SK-N-SH (cell line): ENCODE results near the gene TYSND1. TPM values are rescaled to one million over a fixed set of nuclear protein-coding genes. Genes with fewer than 3 reads are reported as not detected.

Experiments used
- CTCF ChIA-PET: fragments of 300-600, 350-600 bp; formaldehyde crosslinking; extraction: SDS; loops from one replicate; lab custom pipeline; 2021; lab: Yijun Ruan, JAX
- POLR2A ChIA-PET: fragments of 350-600 bp; sonication (Branson Sonifier 250); formaldehyde crosslinking; extraction: SDS; loops from one replicate; lab custom pipeline; 2020; ENCODE audit warnings: antibody characterized with exemption, inconsistent platforms; lab: Yijun Ruan, JAX
- DNase-seq: peaks from one replicate; pipeline ENCODE4 v3.0.0; 2012
- H2AFZ ChIP-seq: fragments of 200-600 bp; sonication (generic); 2 replicates; pipeline ENCODE4 v1.8.1; 2016; ENCODE audit warnings: antibody characterized with exemption, mild to moderate bottlenecking, low read depth
- H3F3A ChIP-seq: fragments of 200-600 bp; sonication (generic); replicated peaks from 2 replicates; pipeline ENCODE3; 2016; ENCODE audit warnings: antibody characterized with exemption, mild to moderate bottlenecking; ENCODE audit not compliant: insufficient read depth
- H3K27ac ChIP-seq, 2 experiments: fragments of 200-500 bp in 1 of 2; fragments of 200-600 bp in 1 of 2; sonication (Bioruptor generic) in 1 of 2; sonication (generic), shearing (Covaris generic) in 1 of 2; 2 replicates each; pipeline versions ENCODE4 v1.5.1 to v1.6.1; 2014 to 2016; ENCODE audit warnings: low read depth in 2 of 2, inconsistent platforms in 1 of 2, low read length in 1 of 2, mild to moderate bottlenecking in 1 of 2, mixed read lengths in 1 of 2
- H3K27me3 ChIP-seq: fragments of 200-600 bp; sonication (generic), shearing (Covaris generic); 2 replicates; pipeline ENCODE4 v1.6.1; 2016; ENCODE audit warnings: mixed run types; ENCODE audit not compliant: insufficient read depth
- H3K36me3 ChIP-seq, 2 experiments: fragments of 200-500 bp in 1 of 2; fragments of 200-600 bp in 1 of 2; sonication (Bioruptor generic) in 1 of 2; sonication (generic) in 1 of 2; replicated peaks in 1 of 2; 2 replicates each; pipeline versions ENCODE3 to v1.5.1; 2014 to 2016; ENCODE audit warnings: low read length in 1 of 2, mild to moderate bottlenecking in 1 of 2; ENCODE audit not compliant: insufficient read depth in 2 of 2, control insufficient read depth in 1 of 2
- H3K4me1 ChIP-seq, 2 experiments: fragments of 200-500 bp in 1 of 2; fragments of 200-600 bp in 1 of 2; sonication (Bioruptor generic) in 1 of 2; sonication (generic), shearing (Covaris generic) in 1 of 2; 2 replicates each; pipeline versions ENCODE4 v1.5.1 to v1.6.1; 2014 to 2016; ENCODE audit warnings: low read depth in 1 of 2, low read length in 1 of 2, mixed run types in 1 of 2; ENCODE audit not compliant: insufficient read depth in 2 of 2, control insufficient read depth in 1 of 2
- H3K4me2 ChIP-seq: fragments of 200-600 bp; sonication (generic), shearing (Covaris generic); 2 replicates; pipeline ENCODE4 v1.6.1; 2017; ENCODE audit warnings: mixed run types
- H3K4me3 ChIP-seq, 2 experiments: fragments of 200-500 bp in 1 of 2; fragments of 200-600 bp in 1 of 2; sonication (Bioruptor generic) in 1 of 2; sonication (generic), shearing (Covaris generic) in 1 of 2; 2 replicates each; pipeline versions ENCODE4 v1.5.1 to v1.8.1; 2014 to 2016; ENCODE audit warnings: low read depth in 2 of 2, inconsistent platforms in 1 of 2, low read length in 1 of 2, mild to moderate bottlenecking in 1 of 2, mixed read lengths in 1 of 2, moderate library complexity in 1 of 2
- H3K79me2 ChIP-seq: fragments of 200-600 bp; sonication (generic); 2 replicates; pipeline ENCODE4 v1.8.1; 2017; ENCODE audit warnings: mild to moderate bottlenecking; ENCODE audit not compliant: insufficient read depth
- H3K9ac ChIP-seq: fragments of 200-600 bp; sonication (generic); 2 replicates; pipeline ENCODE4 v1.6.1; 2017; ENCODE audit warnings: mixed run types
- H3K9me2 ChIP-seq: fragments of 200-600 bp; sonication (generic); 2 replicates; pipeline ENCODE4 v1.6.1; 2017; ENCODE audit warnings: mixed run types
- H3K9me3 ChIP-seq: fragments of 200-600 bp; sonication (generic); 2 replicates; pipeline ENCODE4 v1.6.1; 2017; ENCODE audit warnings: mixed run types, mild to moderate bottlenecking, moderate library complexity
- H4K20me1 ChIP-seq: fragments of 200-600 bp; sonication (generic); 2 replicates; pipeline ENCODE4 v1.6.1; 2017; ENCODE audit warnings: mild to moderate bottlenecking, mixed run types; ENCODE audit not compliant: insufficient read depth
- CHD2 ChIP-seq: fragments of 150-350 bp; IDR thresholded peaks from 2 replicates; pipeline ENCODE4 v1.6.1; 2018; ENCODE audit warnings: low read length; ENCODE audit not compliant: partially characterized antibody
- EP300 ChIP-seq, 2 experiments: IDR thresholded peaks; 2 replicates each; pipeline versions ENCODE4 v1.4.0 to v1.6.1; 2012; ENCODE audit warnings: borderline replicate concordance in 1 of 2, low read depth in 1 of 2, low read length in 1 of 2
- EZH2phosphoT487 ChIP-seq: fragments of 200-600 bp; sonication (generic); IDR thresholded peaks from 2 replicates; pipeline ENCODE4 v1.6.1; 2017; ENCODE audit warnings: low read depth, mixed run types, mild to moderate bottlenecking, antibody characterized with exemption, moderate library complexity, borderline replicate concordance
- FOSL2 ChIP-seq: IDR thresholded peaks from 2 replicates; pipeline ENCODE4 v1.4.0; 2012; ENCODE audit warnings: low read depth, mild to moderate bottlenecking, moderate library complexity, borderline replicate concordance
- GATA2 ChIP-seq: sonication (generic); formaldehyde crosslinking; IDR thresholded peaks from 2 replicates; pipeline ENCODE4 v1.5.0; 2020; ENCODE audit warnings: mild to moderate bottlenecking, missing genetic modification reagents
- MEF2A ChIP-seq: IDR thresholded peaks from 2 replicates; pipeline ENCODE4 v1.4.0; 2012; ENCODE audit warnings: low read depth, borderline replicate concordance
- MXI1 ChIP-seq: IDR thresholded peaks from 2 replicates; pipeline ENCODE4 v1.6.1; 2012; ENCODE audit warnings: mild to moderate bottlenecking, low read depth, low read length, improper control_type of control experiment
- NRF1 ChIP-seq: IDR thresholded peaks from 2 replicates; pipeline ENCODE4 v1.6.1; 2012; ENCODE audit warnings: low read depth, mild to moderate bottlenecking, low read length
- RCOR1 ChIP-seq: fragments of 150-350 bp; IDR thresholded peaks from 2 replicates; pipeline ENCODE4 v1.6.1; 2017; ENCODE audit warnings: antibody characterized with exemption, low read length
- RXRA ChIP-seq: IDR thresholded peaks from 2 replicates; pipeline ENCODE4 v1.4.0; 2012; ENCODE audit warnings: low read depth, mild to moderate bottlenecking, borderline replicate concordance
- SMC3 ChIP-seq: IDR thresholded peaks from 2 replicates; pipeline ENCODE4 v1.6.1; 2012; ENCODE audit warnings: low read depth, low read length, improper control_type of control experiment
- TAF1 ChIP-seq: IDR thresholded peaks from 2 replicates; pipeline ENCODE4 v1.6.1; 2012; ENCODE audit warnings: low read depth, mild to moderate bottlenecking, low read length, moderate library complexity, borderline replicate concordance
- TCF12 ChIP-seq: IDR thresholded peaks from 2 replicates; pipeline ENCODE4 v1.4.0; 2012
- YY1 ChIP-seq: IDR thresholded peaks from 2 replicates; pipeline ENCODE4 v1.4.0; 2012; ENCODE audit warnings: low read depth, mild to moderate bottlenecking
- WGBS: methylation state at CpG from one replicate; pipeline ENCODE4 v1.1.6; 2017; ENCODE audit warnings: low lambda C conversion rate; 5-methylcytosine and 5-hydroxymethylcytosine counted together
- polyA plus RNA-seq, 3 experiments: library from polyadenylated mRNA; depleted of rRNA; stranded (reverse); fragments of >200 nt; gene quantifications; 2 replicates each; pipeline ENCODE4 v1.2.3, GENCODE V29; 2012
- TF ChIP-seq, protein P1 (sequence below): IDR thresholded peaks from 2 replicates; pipeline ENCODE4 v1.6.1; 2012; ENCODE audit warnings: mild to moderate bottlenecking, low read depth, low read length, moderate library complexity
- TF ChIP-seq, protein P2 (sequence below): IDR thresholded peaks from 2 replicates; pipeline ENCODE4 v1.4.0; 2012; ENCODE audit warnings: low read depth, borderline replicate concordance
- TF ChIP-seq, protein P3 (sequence below): fragments of 150-350 bp; IDR thresholded peaks from 2 replicates; pipeline ENCODE4 v1.6.1; 2017; ENCODE audit warnings: antibody characterized with exemption, low read length, low read depth, borderline replicate concordance

TYSND1 gene
- polyA plus RNA-seq, 1 of the 3 experiments (the other 2 are of a cell fraction) = 7.4 TPM

GRCh38 chr10:70092389-70092718 is 54.1 kb downstream of the TYSND1 start:
- H4K20me1 ChIP-seq = no peaks in the 10 kb centered on the region
- TF ChIP-seq GATA2 = no peak
- TF ChIP-seq, protein P1, sequence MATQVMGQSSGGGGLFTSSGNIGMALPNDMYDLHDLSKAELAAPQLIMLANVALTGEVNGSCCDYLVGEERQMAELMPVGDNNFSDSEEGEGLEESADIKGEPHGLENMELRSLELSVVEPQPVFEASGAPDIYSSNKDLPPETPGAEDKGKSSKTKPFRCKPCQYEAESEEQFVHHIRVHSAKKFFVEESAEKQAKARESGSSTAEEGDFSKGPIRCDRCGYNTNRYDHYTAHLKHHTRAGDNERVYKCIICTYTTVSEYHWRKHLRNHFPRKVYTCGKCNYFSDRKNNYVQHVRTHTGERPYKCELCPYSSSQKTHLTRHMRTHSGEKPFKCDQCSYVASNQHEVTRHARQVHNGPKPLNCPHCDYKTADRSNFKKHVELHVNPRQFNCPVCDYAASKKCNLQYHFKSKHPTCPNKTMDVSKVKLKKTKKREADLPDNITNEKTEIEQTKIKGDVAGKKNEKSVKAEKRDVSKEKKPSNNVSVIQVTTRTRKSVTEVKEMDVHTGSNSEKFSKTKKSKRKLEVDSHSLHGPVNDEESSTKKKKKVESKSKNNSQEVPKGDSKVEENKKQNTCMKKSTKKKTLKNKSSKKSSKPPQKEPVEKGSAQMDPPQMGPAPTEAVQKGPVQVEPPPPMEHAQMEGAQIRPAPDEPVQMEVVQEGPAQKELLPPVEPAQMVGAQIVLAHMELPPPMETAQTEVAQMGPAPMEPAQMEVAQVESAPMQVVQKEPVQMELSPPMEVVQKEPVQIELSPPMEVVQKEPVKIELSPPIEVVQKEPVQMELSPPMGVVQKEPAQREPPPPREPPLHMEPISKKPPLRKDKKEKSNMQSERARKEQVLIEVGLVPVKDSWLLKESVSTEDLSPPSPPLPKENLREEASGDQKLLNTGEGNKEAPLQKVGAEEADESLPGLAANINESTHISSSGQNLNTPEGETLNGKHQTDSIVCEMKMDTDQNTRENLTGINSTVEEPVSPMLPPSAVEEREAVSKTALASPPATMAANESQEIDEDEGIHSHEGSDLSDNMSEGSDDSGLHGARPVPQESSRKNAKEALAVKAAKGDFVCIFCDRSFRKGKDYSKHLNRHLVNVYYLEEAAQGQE = no peak
- H3K9me2 ChIP-seq = no peaks in the 10 kb centered on the region
- no peaks in the 10 kb centered on the region for H3F3A ChIP-seq
- no peaks in the 10 kb centered on the region for H3K4me1 ChIP-seq
- 96% methylated on average over 7 of the region's 7 CpGs for WGBS
- H3K9ac ChIP-seq = no peak overlapping the region
- H3K27me3 ChIP-seq = no peaks in the 10 kb centered on the region
- POLR2A ChIA-PET = no interaction called here
- CTCF ChIA-PET = interaction anchor here (2.0 to 16.8 kb wide), 3 partner anchors 14 to 134 kb away, joined by 7 to 184 read pairs (median 11); no protein-coding TSS in a partner anchor
- H3K4me2 ChIP-seq = no peak overlapping the region
- H3K9me3 ChIP-seq = no peaks in the 10 kb centered on the region
- no peaks in the 10 kb centered on the region for H3K79me2 ChIP-seq
- no peak overlapping the region for H3K4me3 ChIP-seq
- peaks cover 14 to 47% of the 10 kb centered on the region in 2 experiments for H3K36me3 ChIP-seq
- DNase-seq = no peak
- H2AFZ ChIP-seq = no peak overlapping the region
- H3K27ac ChIP-seq = no peak overlapping the region

- no peaks in the 10 kb centered on the region for H3K79me2 ChIP-seq
- WGBS = 87% methylated on average over 5 of the region's 5 CpGs
- CTCF ChIA-PET = interaction anchor here (1.5 to 3.7 kb wide), 2 partner anchors 15 to 25 kb away, joined by 7 to 11 read pairs; no protein-coding TSS in a partner anchor
- H3F3A ChIP-seq = no peaks in the 10 kb centered on the region
- TF ChIP-seq EP300 (IDR thresholded peaks at IDR 0.05; ENCODE audit: borderline replicate concordance in 1 of 2, low read depth in 1 of 2, low read length in 1 of 2) = no peak
- TF ChIP-seq SMC3 = no peak
- no peak overlapping the region for H3K27ac ChIP-seq
- no peaks in the 10 kb centered on the region for H3K9me3 ChIP-seq
- no peaks in the 10 kb centered on the region for H3K27me3 ChIP-seq
- no peaks in the 10 kb centered on the region for H3K4me1 ChIP-seq
- no peak for DNase-seq
- POLR2A ChIA-PET = no interaction called here
- no peak overlapping the region for H3K4me2 ChIP-seq
- H3K4me3 ChIP-seq = no peak overlapping the region
- H4K20me1 ChIP-seq = no peaks in the 10 kb centered on the region
- no peak overlapping the region for H3K9ac ChIP-seq
- H2AFZ ChIP-seq = no peak overlapping the region
- peaks cover 14 to 34% of the 10 kb centered on the region in 2 experiments for H3K36me3 ChIP-seq
- H3K9me2 ChIP-seq = no peaks in the 10 kb centered on the region
Measured at GRCh38 chr10:70090951-70091350, 55.5 kb downstream of the TYSND1 start.

- Histone ChIP-seq H3K4me3 (no peak overlapping the region), H3K9me3 (no peaks in the 10 kb centered on the region), H3F3A (no peaks in the 10 kb centered on the region), H3K4me1 (no peaks in the 10 kb centered on the region), H2AFZ (no peak overlapping the region), H3K9ac (no peak overlapping the region), H3K36me3 (peaks cover 14 to 29% of the 10 kb centered on the region in 2 experiments), H3K79me2 (no peaks in the 10 kb centered on the region), H3K9me2 (no peaks in the 10 kb centered on the region), H3K27me3 (no peaks in the 10 kb centered on the region), H3K27ac (no peak overlapping the region), H3K4me2 (no peak overlapping the region), H4K20me1 (no peaks in the 10 kb centered on the region)
- WGBS = 97% methylated on average over 6 of the region's 8 CpGs
- no peak for DNase-seq
- ChIA-PET POLR2A (interaction anchor here (1.0 kb wide), 1 partner anchor 38 kb away, joined by 4 read pairs; no protein-coding TSS in a partner anchor), CTCF (interaction anchor here (1.5 to 3.7 kb wide), 2 partner anchors 16 to 26 kb away, joined by 7 to 11 read pairs; no protein-coding TSS in a partner anchor)
- TF ChIP-seq TCF12 = no peak
- TF ChIP-seq, protein P2, sequence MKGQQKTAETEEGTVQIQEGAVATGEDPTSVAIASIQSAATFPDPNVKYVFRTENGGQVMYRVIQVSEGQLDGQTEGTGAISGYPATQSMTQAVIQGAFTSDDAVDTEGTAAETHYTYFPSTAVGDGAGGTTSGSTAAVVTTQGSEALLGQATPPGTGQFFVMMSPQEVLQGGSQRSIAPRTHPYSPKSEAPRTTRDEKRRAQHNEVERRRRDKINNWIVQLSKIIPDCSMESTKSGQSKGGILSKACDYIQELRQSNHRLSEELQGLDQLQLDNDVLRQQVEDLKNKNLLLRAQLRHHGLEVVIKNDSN = no peak
- no peak for TF ChIP-seq CHD2
- TF ChIP-seq EZH2phosphoT487 = no peak
- TF ChIP-seq YY1 = no peak
- no peak for TF ChIP-seq RXRA
- TF ChIP-seq MEF2A = no peak
- no peak for TF ChIP-seq NRF1
- no peak for TF ChIP-seq MXI1
- TF ChIP-seq GATA2 = no peak
- TF ChIP-seq, protein P3, sequence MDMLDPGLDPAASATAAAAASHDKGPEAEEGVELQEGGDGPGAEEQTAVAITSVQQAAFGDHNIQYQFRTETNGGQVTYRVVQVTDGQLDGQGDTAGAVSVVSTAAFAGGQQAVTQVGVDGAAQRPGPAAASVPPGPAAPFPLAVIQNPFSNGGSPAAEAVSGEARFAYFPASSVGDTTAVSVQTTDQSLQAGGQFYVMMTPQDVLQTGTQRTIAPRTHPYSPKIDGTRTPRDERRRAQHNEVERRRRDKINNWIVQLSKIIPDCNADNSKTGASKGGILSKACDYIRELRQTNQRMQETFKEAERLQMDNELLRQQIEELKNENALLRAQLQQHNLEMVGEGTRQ = no peak
- no peak for TF ChIP-seq FOSL2
- no peak for TF ChIP-seq TAF1
- no peak for TF ChIP-seq RCOR1
Measured at GRCh38 chr10:70090013-70090412, 56.5 kb downstream of the TYSND1 start.
